ENCODE data around the gene FOXL1. TPM values are rescaled to one million over a fixed set of nuclear protein-coding genes. Genes with fewer than 3 reads are reported as not detected.

FOXL1 gene
- polyA plus RNA-seq, 1 donor (not counting 4 experiments of a cell fraction or from before 2014, with no cell fraction given) = 0.10 TPM

DNA sequence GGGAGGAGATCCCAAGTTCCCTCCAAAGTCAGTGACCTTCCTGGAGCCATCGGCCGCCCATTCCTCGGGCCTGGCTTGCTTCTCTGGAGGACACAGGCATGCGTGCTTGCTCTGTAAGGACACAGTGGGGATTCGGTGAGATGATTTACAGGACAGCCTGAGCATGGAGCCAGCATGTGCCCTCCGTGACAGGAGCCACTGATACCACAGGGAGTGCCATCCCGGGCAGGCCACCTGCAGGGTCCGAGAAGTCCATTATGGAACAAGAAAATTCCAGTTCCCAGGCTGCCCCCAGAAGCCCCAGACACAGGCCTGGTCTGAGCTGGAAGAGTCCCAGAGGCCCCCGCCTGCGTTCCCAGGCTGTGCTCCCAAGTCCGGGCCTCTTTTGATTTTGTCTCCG is 47.9 kb downstream of the FOXL1 start:
- Histone ChIP-seq H2AFZ (ENCODE audit: control insufficient read depth, low read length) (no peak overlapping the region), H3K9ac (ENCODE audit: control insufficient read depth, extremely low read depth, insufficient read depth, low read length) (no peak overlapping the region), H3K4me2 (ENCODE audit: control insufficient read depth, extremely low read depth, insufficient read depth, low read depth, low read length) (no peak overlapping the region), H3K36me3 (ENCODE audit: control insufficient read depth in 2 of 2, extremely low read depth in 1 of 2, insufficient read depth in 2 of 2, low read length in 2 of 2) (no peaks in the 10 kb centered on the region), H3K4me3 (ENCODE audit: control insufficient read depth in 2 of 3, extremely low read depth in 1 of 3, insufficient read depth in 2 of 3, low read depth in 1 of 3, low read length in 3 of 3) (no peak overlapping the region), H3K79me2 (ENCODE audit: control insufficient read depth, insufficient read depth, low read length) (no peaks in the 10 kb centered on the region), H3K27me3 (ENCODE audit: control insufficient read depth, extremely low read depth, insufficient read depth, low read length) (no peaks in the 10 kb centered on the region), H3K27ac (ENCODE audit: control insufficient read depth, insufficient read depth, low read length) (no peak overlapping the region), H3K9me1 (ENCODE audit: control insufficient read depth, extremely low read depth, insufficient read depth, low read length) (no peaks in the 10 kb centered on the region), H3K4me1 (ENCODE audit: control insufficient read depth, extremely low read depth, insufficient read depth, low read length) (peaks cover 6% of the 10 kb centered on the region), H4K20me1 (ENCODE audit: control insufficient read depth, extremely low read depth, insufficient read depth, low read length) (no peaks in the 10 kb centered on the region), H3K9me3 (ENCODE audit: control insufficient read depth, low read depth, low read length) (no peaks in the 10 kb centered on the region)
- dilution Hi-C loops (cut with MboI; ENCODE audit: extremely low pct_ligation_motif_present, low sequenced_read_pairs) = no loop called here
- FAIRE-seq = no peak
- TF ChIP-seq EZH2 (IDR thresholded peaks at IDR 0.05; ENCODE audit: low read length) = no peak
- TF ChIP-seq, protein P1, sequence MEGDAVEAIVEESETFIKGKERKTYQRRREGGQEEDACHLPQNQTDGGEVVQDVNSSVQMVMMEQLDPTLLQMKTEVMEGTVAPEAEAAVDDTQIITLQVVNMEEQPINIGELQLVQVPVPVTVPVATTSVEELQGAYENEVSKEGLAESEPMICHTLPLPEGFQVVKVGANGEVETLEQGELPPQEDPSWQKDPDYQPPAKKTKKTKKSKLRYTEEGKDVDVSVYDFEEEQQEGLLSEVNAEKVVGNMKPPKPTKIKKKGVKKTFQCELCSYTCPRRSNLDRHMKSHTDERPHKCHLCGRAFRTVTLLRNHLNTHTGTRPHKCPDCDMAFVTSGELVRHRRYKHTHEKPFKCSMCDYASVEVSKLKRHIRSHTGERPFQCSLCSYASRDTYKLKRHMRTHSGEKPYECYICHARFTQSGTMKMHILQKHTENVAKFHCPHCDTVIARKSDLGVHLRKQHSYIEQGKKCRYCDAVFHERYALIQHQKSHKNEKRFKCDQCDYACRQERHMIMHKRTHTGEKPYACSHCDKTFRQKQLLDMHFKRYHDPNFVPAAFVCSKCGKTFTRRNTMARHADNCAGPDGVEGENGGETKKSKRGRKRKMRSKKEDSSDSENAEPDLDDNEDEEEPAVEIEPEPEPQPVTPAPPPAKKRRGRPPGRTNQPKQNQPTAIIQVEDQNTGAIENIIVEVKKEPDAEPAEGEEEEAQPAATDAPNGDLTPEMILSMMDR (optimal IDR thresholded peaks at IDR 0.05 in 1 of 3, IDR thresholded peaks at IDR 0.05 in 1 of 3, conservative IDR thresholded peaks at IDR 0.05 in 1 of 3; ENCODE audit: extremely low read depth in 1 of 3, insufficient read depth in 2 of 3, low read length in 3 of 3) = no peak
- no peak for DNase-seq (ENCODE audit: low read depth, low spot score)

DNA sequence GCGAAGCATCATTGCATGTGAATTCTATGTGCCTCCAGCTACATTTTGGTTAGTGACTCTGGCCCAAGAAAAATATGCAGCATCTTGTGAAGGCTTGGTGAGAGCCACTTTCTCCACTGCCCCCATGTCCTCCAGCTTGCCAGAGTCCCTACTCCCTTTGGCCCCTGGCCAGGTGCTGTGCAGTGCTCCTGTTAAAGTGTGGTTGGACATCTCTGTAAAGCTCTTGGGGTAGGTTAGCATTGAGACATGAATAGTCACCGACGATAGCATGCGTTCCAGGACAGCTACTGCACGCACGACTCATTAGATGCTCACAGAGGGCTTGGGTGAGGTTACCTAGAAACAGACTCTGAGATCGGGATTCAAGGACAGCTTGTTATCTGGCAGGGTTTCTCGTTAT is 48.6 kb downstream of the FOXL1 start:
- Histone ChIP-seq H3K4me3 (ENCODE audit: control insufficient read depth in 2 of 3, extremely low read depth in 1 of 3, insufficient read depth in 2 of 3, low read depth in 1 of 3, low read length in 3 of 3) (no peak overlapping the region), H3K4me1 (ENCODE audit: control insufficient read depth, extremely low read depth, insufficient read depth, low read length) (peaks cover 6% of the 10 kb centered on the region), H3K9me3 (ENCODE audit: control insufficient read depth, low read depth, low read length) (no peaks in the 10 kb centered on the region), H3K4me2 (ENCODE audit: control insufficient read depth, extremely low read depth, insufficient read depth, low read depth, low read length) (no peak overlapping the region), H3K9me1 (ENCODE audit: control insufficient read depth, extremely low read depth, insufficient read depth, low read length) (no peaks in the 10 kb centered on the region), H4K20me1 (ENCODE audit: control insufficient read depth, extremely low read depth, insufficient read depth, low read length) (no peaks in the 10 kb centered on the region), H3K27me3 (ENCODE audit: control insufficient read depth, extremely low read depth, insufficient read depth, low read length) (no peaks in the 10 kb centered on the region), H3K27ac (ENCODE audit: control insufficient read depth, insufficient read depth, low read length) (no peak overlapping the region), H2AFZ (ENCODE audit: control insufficient read depth, low read length) (no peak overlapping the region), H3K9ac (ENCODE audit: control insufficient read depth, extremely low read depth, insufficient read depth, low read length) (no peak overlapping the region), H3K79me2 (ENCODE audit: control insufficient read depth, insufficient read depth, low read length) (no peaks in the 10 kb centered on the region), H3K36me3 (ENCODE audit: control insufficient read depth in 2 of 2, extremely low read depth in 1 of 2, insufficient read depth in 2 of 2, low read length in 2 of 2) (no peaks in the 10 kb centered on the region)
- FAIRE-seq (no peak), DNase-seq (ENCODE audit: low read depth, low spot score) (no peak)
- TF ChIP-seq EZH2 (IDR thresholded peaks at IDR 0.05; ENCODE audit: low read length) = no peak
- TF ChIP-seq, protein P1 (optimal IDR thresholded peaks at IDR 0.05 in 1 of 3, IDR thresholded peaks at IDR 0.05 in 1 of 3, conservative IDR thresholded peaks at IDR 0.05 in 1 of 3; ENCODE audit: extremely low read depth in 1 of 3, insufficient read depth in 2 of 3, low read length in 3 of 3) = no peak
- dilution Hi-C loops (cut with MboI; ENCODE audit: extremely low pct_ligation_motif_present, low sequenced_read_pairs) = no loop called here

Data from keratinocyte (primary cell).